ENCODE measurements around the gene KRTAP19-4.

KRTAP19-4 gene, protein sequence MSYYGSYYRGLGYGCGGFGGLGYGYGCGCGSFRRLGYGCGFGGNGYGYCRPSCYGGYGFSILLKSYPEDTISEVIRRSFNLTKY

DNA sequence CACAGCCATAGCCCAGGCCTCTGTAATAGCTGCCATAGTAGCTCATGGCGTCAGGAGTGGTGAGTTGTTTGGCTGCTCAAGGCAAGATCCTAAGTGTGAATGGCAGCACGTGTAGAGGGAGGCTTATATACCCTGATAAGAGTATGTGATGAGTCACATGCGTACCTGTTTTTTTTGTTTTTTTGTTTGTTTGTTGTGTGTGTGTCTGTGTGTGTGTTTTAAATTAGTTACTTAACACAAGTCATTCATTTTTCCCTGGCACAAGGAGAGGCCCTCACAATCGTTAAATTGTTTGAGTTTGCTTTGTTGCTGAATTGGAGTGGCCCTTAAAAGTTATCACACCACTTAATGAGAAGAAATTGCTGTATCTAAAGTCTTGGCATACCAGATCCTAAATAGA is at the start of gene KRTAP19-4:
Gene KRTAP19-4, minus strand, starts transcription at position 101 of the 400 bp plus-strand sequence. Its CDS starts 55 bp downstream, at position 46.
- no peak for DNase-seq

DNA sequence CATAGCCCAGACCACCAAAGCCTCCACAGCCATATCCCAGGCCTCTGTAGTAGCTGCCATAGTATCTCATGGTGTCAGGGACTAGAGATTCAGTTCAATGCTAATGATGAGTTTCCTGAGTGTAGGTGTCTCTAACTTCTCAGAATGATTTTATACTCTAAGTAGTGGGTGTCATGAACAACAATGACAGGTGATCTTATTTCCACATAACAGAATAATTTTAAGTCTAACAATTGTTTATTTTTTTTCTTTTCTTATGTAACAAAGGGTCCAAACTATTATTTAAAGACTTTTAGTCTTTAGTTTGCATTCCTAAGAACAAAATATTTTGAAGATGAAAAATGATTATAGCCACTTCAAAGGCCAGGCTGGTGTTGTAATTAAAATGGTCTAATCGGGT is 44.8 kb upstream of the KRTAP19-4 start, which contains the start of gene KRTAP19-6:
Gene KRTAP19-6, minus strand, starts transcription at position 101 of the 400 bp plus-strand sequence. Its CDS starts 31 bp downstream, at position 70.
- DNase-seq = no peak

DNA sequence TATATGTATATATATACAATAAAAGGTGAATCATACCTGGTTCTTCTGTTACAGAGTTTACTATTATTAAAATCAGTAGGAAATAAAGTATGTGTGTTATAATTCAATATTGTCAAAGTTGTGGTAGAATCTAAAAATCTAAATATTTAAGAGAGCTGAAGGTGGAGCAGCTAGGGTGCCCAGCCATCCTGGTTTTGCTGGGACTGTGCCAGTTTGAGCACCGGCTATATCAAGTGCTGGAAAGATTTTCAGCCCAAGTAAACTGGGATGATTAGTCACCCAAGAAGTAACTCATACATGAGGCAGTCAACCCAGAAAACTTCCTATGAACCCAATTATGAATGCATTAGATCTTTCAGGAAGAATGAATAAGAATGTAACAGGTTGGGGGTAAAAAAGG is 21.9 kb upstream of the KRTAP19-4 start:
- DNase-seq = no peak

GRCh38 chr21:30515681-30516080 is 18.7 kb upstream of the KRTAP19-4 start:
- no peak for DNase-seq

DNA sequence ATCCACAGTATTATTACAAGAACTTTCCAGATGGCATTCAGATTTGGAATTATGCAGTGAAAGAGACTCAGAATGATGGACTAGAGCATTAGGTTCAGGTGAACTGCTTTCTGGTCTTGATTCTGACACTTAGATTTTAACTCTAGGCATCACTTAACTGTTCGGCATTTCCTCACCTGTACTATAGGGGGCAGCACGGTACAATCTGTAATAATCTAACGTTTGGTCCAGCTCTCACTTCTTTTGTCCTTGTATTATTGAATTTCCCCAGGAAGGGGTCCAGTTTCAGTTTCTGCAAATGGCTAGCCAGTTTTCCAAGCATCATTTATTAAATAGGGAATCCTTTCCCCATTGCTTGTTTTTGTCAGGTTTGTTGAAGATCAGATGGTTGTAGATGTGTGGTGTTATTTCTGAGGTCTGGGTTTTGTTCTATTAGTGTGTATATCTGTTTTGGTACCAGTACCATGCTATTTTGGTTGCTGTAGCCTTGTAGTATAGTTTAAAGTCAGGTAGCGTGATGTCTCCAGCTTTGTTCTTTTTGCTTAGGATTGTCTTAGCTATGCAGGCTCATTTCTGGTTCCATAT is 8.7 kb upstream of the KRTAP19-4 start:
- peak; percentile 8 for DNase-seq

- no peak for DNase-seq
These were observed 5.1 kb upstream of the KRTAP19-4 start, which contains the start of gene KRTAP19-5 for GRCh38 chr21:30502041-30502440. Gene KRTAP19-5, minus strand, starts transcription at chr21:30502141. Its CDS starts 51 bp downstream, at chr21:30502090.

DNA sequence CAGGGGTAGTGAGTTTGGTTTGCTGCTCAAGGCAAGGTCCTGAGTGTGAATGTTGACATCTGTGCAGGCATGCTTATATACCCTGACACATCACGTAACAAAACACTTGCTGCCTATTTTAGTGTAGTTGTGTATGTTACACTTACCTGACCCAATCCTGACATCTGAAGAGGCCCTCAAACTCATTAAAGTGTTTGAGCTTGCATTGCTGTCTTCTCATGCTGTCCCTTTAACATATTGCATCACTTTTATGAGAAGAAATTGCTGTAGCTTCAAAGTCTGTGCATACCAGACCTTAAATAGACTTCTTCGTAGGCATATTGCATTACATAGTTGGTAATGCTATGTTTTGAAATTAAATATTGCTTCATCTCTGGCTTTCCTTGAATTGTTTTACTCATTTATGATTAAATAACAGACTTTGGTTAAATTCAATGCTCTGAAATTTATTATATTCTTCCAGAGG is 5.0 kb downstream of the KRTAP19-4 start, which contains the start of gene KRTAP19-3:
Gene KRTAP19-3, minus strand, starts transcription at position 51 of the 466 bp plus-strand sequence. CDS start 56 bp downstream, outside the sequence.
- no peak for DNase-seq

DNA sequence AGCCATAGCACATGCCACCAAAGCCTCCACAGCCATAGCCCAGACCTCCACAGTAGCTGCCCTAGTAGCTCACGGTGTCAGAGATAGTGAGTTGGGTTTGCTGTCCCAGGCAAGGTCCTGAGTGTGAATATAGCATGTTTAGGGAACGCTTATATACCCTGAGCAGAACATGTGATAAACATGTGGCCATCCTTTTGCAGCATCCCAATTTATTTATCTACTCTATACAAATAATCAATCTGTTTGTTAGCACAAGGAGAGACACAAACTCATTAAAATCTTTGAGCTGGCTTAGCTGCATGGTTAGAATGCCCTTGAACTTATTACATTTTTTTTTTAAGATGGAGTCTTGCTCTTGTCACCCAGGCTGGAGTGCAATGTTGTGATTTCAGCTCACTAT is 9.6 kb downstream of the KRTAP19-4 start, which contains the start of gene KRTAP19-2:
Gene KRTAP19-2, minus strand, starts transcription at position 101 of the 400 bp plus-strand sequence. Its CDS starts 88 bp downstream, at position 13.
- no peak for DNase-seq

GRCh38 chr21:30486180-30486579 is 10.8 kb downstream of the KRTAP19-4 start:
- DNase-seq = no peak

DNA sequence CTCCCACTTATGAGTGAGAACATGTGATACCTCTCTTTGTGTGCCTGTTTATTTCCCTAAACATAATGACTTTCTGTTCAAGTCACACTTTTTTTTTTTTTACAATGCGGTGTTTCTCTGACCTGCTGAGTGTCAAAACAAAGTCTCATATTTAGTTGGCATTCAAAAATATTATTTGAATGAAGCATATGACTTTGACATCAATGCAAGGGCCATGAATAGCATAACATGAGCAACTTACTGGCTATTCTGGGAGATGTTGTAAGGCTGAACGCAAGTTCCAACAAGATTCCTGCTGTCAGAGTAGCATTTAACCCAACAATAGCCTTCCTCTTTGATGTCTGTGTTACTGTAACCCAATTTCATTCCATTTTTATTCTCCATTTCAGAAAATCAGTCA is 14.8 kb downstream of the KRTAP19-4 start:
- no peak for DNase-seq

GRCh38 chr21:30480145-30480544 is 16.8 kb downstream of the KRTAP19-4 start, which contains the start of gene KRTAP19-1:
Gene KRTAP19-1, minus strand, starts transcription at chr21:30480367. Its CDS starts 50 bp downstream, at chr21:30480317.
- DNase-seq = no peak

GRCh38 chr21:30479259-30479658 is 17.7 kb downstream of the KRTAP19-4 start:
- no peak for DNase-seq

DNA sequence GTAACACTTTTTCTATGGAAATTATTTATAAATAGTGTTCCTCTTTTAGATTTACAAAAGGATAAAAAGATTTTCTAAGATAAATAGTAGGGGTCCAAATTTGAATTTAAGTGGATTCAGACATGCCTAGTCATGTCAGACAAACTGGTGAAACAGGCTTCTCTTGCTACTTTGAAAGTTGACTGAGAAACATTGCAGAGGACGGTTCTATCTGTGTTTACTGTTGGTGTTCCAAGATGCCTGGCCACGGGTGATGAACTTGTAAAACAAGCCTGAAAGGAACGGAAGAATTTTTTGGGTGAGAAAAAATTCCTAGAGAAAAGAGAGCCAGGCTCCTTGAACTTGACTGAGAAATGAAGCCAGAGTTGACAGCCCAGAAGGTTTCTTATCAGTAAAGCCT is 19.0 kb downstream of the KRTAP19-4 start:
- DNase-seq = no peak

DNA sequence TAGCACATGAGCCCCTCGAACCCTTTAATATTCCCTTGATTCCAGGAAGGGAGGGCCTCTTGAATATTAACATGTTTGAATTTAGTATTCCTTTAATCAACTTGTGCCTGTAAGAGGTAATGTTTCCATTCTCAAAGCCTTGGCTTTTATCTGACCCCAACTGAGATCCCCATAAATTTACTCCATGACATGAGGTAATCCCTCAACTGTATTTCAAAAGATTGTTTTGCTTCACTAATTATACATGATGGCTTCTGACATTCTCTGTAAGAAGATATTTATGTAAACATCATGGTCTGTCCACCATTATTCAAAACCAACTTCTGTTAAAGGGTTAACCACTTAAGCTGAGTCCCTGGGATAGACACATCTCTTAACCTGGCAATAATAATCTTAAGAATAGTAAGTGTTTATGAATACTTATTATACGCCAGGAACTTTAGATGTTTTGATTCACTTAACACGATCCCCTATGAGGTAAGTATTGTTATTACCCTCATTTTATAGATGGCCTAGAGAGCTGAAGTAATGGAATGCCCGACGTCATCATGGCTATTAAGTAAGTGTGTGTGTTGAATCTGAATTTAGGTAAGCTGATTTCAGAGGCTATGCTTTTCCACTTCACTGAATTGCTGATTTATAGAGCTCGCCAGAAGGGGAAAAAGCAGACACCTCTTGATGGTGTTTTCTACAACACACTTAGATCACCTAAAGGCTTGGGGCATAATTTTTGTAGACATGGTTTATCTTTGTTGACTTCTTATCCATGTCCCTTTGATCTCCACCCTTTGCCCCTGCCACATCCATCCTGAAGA is 27.9 kb downstream of the KRTAP19-4 start:
- DNase-seq = no peak

DNA sequence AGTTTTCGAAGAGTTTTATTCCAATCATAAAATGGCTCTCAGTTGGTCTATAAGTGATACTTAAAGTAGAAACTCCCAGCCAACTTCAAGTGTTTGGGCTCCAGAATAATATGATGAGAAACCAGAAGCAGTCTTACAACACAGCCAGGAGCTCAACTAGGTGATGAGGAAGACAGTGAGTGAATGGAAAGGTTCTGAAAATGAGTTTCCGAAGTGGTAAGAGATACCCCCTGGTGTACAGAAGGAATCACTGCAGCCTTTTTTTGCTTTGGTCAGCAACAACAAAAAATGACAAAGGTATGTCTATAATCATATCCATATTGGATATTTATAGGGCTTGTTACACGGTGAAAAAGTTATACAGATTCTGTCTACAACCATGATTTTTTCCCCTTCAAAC is 33.3 kb downstream of the KRTAP19-4 start:
- DNase-seq = no peak

DNA sequence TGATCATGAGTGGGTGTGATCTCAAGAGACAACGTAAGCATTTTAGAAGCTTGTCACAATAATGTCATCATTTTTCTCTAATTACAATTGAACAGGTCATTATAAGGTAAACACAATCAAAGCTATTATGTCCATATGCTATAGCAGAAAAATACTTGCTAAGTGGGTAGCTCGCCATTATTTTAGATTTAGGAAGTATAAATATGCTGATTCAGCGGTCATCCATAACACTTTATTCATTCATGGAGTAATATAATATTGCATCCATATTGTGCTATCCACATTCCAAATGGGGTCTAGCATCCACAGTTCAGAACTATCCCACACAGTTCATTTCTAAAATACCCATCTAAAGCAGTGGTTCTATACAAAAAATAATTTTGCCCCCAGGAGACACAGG is 48.5 kb downstream of the KRTAP19-4 start:
- DNase-seq = no peak

DNA sequence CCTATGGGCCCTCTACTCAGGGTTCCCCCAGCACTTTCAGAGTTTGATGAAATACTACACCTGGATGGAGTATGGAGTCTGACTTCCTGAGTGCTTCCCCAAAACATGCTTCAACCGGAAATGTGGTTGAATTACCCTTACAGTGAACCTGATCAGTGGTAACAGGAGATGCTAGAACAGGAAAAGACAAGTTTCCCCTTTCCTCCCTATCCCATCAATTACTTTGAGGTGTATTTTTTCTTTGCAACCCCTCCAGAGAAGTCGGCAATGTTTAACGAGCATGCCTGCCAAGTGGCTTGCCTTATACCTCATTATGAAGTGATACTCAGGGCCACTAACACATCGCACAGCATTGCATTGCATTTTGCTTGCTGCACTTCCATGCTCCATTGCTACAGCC is 49.9 kb downstream of the KRTAP19-4 start:
- no peak for DNase-seq
